HL-60 (cell line): ENCODE data around the gene TSPEAR.

Experiments used
- CTCF ChIP-seq: IDR thresholded peaks from one replicate; pipeline ENCODE4 v1.5.1; 2011; ENCODE audit warnings: low read length, control low read depth, inconsistent platforms; ENCODE audit not compliant: insufficient read depth
- GABPA ChIP-seq: IDR thresholded peaks from 2 replicates; pipeline ENCODE4 v1.6.1; 2012; ENCODE audit warnings: low read depth
- POLR2AphosphoS5 ChIP-seq: IDR thresholded peaks from 2 replicates; pipeline ENCODE4 v1.6.1; 2012; ENCODE audit warnings: low read depth
- REST ChIP-seq: IDR thresholded peaks from 2 replicates; pipeline ENCODE4 v1.6.1; 2012; ENCODE audit warnings: low read depth; ENCODE audit not compliant: insufficient replicate concordance
- SPI1 ChIP-seq: IDR thresholded peaks from 2 replicates; pipeline ENCODE4 v1.6.1; 2012; ENCODE audit warnings: low read depth, mild to moderate bottlenecking, borderline replicate concordance

- TF ChIP-seq CTCF = no peak
- TF ChIP-seq POLR2AphosphoS5 = no peak
- no peak for TF ChIP-seq REST
- no peak for TF ChIP-seq GABPA
- no peak for TF ChIP-seq SPI1
Measured at GRCh38 chr21:44750675-44751025, 39.3 kb upstream of the TSPEAR start.
